DND-41 (cell line): Measurements from ENCODE around the gene ANO1.

Source experiments
- ATAC-seq: fragments of 200-7000 bp; cut with Tn5 transposase; 3 replicates; pipeline ENCODE4 v1.9.1; 2021; ENCODE audit warnings: low read depth; ENCODE audit not compliant: insufficient read depth
- DNase-seq: peaks from one replicate; pipeline ENCODE4 v3.0.0-alpha.2; 2020
- H2AFZ ChIP-seq: 2 replicates; pipeline ENCODE4 v1.6.0; 2012; ENCODE audit warnings: low read depth, low read length
- H3K27ac ChIP-seq: 2 replicates; pipeline ENCODE4 v1.5.1; 2012; ENCODE audit warnings: low read length, inconsistent platforms
- H3K27me3 ChIP-seq: fragments of 200-600 bp; sonication (generic); 2 replicates; pipeline ENCODE4 v1.6.0; 2012; ENCODE audit warnings: low read length, mild to moderate bottlenecking, inconsistent platforms; ENCODE audit not compliant: insufficient read depth, poor library complexity
- H3K36me3 ChIP-seq: 2 replicates; pipeline ENCODE4 v1.5.1; 2012; ENCODE audit warnings: low read length, inconsistent platforms; ENCODE audit not compliant: insufficient read depth
- H3K4me1 ChIP-seq: 2 replicates; pipeline ENCODE4 v1.5.1; 2012; ENCODE audit warnings: mild to moderate bottlenecking, low read length; ENCODE audit not compliant: insufficient read depth
- H3K4me2 ChIP-seq: 2 replicates; pipeline ENCODE4 v1.6.0; 2012; ENCODE audit warnings: mild to moderate bottlenecking, moderate library complexity, low read length, inconsistent platforms; ENCODE audit not compliant: insufficient read depth
- H3K4me3 ChIP-seq, 2 experiments: fragments of 200-600 bp in 1 of 2; shearing (Covaris generic) in 1 of 2; 2 replicates each; pipeline ENCODE4 v1.5.1; 2012 to 2016; ENCODE audit warnings: inconsistent platforms in 2 of 2, low read length in 2 of 2, mild to moderate bottlenecking in 2 of 2, low read depth in 1 of 2, moderate library complexity in 1 of 2
- H3K79me2 ChIP-seq: 2 replicates; pipeline ENCODE4 v1.6.0; 2012; ENCODE audit warnings: low read length, inconsistent platforms; ENCODE audit not compliant: insufficient read depth
- H3K9ac ChIP-seq: 2 replicates; pipeline ENCODE4 v1.6.0; 2012; ENCODE audit warnings: low read depth, mild to moderate bottlenecking, inconsistent platforms, low read length, moderate library complexity
- H3K9me3 ChIP-seq: 2 replicates; pipeline ENCODE4 v1.5.1; 2012; ENCODE audit warnings: low read length, moderate library complexity, mild to moderate bottlenecking, inconsistent platforms; ENCODE audit not compliant: insufficient read depth, severe bottlenecking
- H4K20me1 ChIP-seq: 2 replicates; pipeline ENCODE4 v1.6.0; 2012; ENCODE audit warnings: low read length; ENCODE audit not compliant: insufficient read depth
- EZH2 ChIP-seq: IDR thresholded peaks from 3 replicates; pipeline ENCODE4 v1.6.1; 2012; ENCODE audit warnings: borderline replicate concordance, low read depth, mild to moderate bottlenecking, moderate library complexity, low read length, inconsistent platforms; ENCODE audit not compliant: severe bottlenecking
- TF ChIP-seq, protein P1 (sequence below): IDR thresholded peaks from 2 replicates; pipeline ENCODE4 v1.5.1; 2012; ENCODE audit warnings: borderline replicate concordance, low read length, moderate library complexity, mild to moderate bottlenecking; ENCODE audit not compliant: poor library complexity, severe bottlenecking; ENCODE audit errors: extremely low read depth

ANO1 gene

DNA sequence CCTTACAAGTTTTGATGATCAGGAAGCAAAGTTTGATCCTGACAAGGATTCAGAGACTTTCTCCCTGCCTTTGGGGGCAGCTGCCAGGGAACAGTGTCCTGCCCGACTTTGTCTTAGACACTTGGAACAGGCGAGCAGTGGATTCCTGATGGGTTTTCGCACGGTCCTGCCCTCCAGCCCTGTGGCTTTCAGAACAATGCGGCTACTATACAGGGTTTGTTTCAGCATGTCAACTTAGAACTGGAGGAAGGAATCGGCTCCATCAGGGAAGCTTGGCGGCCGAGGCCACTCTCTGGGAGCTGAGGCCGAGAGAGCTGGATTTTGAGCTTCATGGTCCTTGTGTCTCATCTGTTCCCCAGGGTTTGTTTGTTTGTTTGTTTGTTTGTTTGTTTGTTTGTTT is 11.5 kb downstream of the ANO1 start:
- no peak overlapping the region for H3K27ac ChIP-seq
- TF ChIP-seq EZH2, result no peak
- TF ChIP-seq, protein P1, sequence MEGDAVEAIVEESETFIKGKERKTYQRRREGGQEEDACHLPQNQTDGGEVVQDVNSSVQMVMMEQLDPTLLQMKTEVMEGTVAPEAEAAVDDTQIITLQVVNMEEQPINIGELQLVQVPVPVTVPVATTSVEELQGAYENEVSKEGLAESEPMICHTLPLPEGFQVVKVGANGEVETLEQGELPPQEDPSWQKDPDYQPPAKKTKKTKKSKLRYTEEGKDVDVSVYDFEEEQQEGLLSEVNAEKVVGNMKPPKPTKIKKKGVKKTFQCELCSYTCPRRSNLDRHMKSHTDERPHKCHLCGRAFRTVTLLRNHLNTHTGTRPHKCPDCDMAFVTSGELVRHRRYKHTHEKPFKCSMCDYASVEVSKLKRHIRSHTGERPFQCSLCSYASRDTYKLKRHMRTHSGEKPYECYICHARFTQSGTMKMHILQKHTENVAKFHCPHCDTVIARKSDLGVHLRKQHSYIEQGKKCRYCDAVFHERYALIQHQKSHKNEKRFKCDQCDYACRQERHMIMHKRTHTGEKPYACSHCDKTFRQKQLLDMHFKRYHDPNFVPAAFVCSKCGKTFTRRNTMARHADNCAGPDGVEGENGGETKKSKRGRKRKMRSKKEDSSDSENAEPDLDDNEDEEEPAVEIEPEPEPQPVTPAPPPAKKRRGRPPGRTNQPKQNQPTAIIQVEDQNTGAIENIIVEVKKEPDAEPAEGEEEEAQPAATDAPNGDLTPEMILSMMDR, result no peak
- ATAC-seq, result no peak

DNA sequence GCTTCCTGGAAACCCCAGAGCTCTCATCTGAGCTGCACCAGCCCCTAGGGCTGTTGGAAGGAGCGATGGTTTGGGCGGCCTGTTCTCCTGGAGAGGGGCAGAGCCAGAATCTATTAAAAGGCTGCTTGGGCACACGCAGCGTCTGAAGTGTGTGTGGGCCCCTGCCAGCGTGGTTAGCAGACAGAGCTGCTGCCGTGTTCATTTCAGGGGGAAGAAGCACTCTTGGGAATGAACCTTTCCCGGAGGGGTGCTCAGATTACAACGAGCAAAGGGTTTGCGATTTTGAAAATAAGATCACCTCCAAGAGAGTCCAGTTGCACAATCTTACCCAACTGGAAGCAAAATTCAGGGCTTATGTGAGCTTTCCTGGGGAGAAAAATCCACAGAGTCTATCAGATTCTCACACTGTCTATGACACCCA is 12.9 kb downstream of the ANO1 start:
- DNase-seq (no peak), ATAC-seq (no peak)
- Histone ChIP-seq H3K4me3 (no peak overlapping the region), H4K20me1 (no peaks in the 10 kb centered on the region), H3K9me3 (no peaks in the 10 kb centered on the region), H3K9ac (no peak overlapping the region), H3K27me3 (no peaks in the 10 kb centered on the region), H3K36me3 (no peaks in the 10 kb centered on the region), H3K79me2 (no peaks in the 10 kb centered on the region), H3K4me1 (no peaks in the 10 kb centered on the region), H3K4me2 (no peak overlapping the region), H2AFZ (no peak overlapping the region), H3K27ac (no peak overlapping the region)
- TF ChIP-seq EZH2, result no peak
- TF ChIP-seq, protein P1, result no peak

More for the DNA sequence above, 11.5 kb downstream of the ANO1 start:
- Histone ChIP-seq H3K9me3 (no peaks in the 10 kb centered on the region), H3K4me2 (no peak overlapping the region), H3K4me3 (no peak overlapping the region), H3K79me2 (no peaks in the 10 kb centered on the region), H3K4me1 (no peaks in the 10 kb centered on the region), H4K20me1 (no peaks in the 10 kb centered on the region), H3K9ac (no peak overlapping the region), H3K36me3 (no peaks in the 10 kb centered on the region), H2AFZ (no peak overlapping the region), H3K27me3 (no peaks in the 10 kb centered on the region)
- DNase-seq, result no peak

DNA sequence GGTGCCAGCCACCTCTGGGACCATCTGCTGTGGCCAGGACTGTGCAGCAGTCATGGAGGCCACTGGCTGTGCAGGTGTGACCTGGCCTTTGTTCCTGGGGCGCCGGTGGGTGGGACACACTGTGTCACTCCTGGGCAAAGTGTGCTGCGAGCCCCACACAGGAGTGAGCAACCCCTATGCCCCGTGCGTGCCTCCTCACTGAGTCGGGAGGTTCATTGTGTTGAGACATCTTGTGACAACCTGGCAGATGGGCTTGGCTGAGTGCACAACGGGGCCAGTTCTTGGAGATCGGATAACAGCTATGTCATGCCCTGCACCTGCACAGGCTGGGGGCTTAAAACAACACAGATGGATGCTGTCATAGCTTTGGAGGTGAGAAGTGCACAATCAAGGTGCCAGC is 13.5 kb downstream of the ANO1 start:
- ATAC-seq, result no peak
- DNase-seq, result no peak
- H3K36me3 ChIP-seq, result no peaks in the 10 kb centered on the region
- no peaks in the 10 kb centered on the region for H3K9me3 ChIP-seq
- no peaks in the 10 kb centered on the region for H3K4me1 ChIP-seq
- no peaks in the 10 kb centered on the region for H3K79me2 ChIP-seq
- no peak overlapping the region for H3K9ac ChIP-seq
- no peaks in the 10 kb centered on the region for H3K27me3 ChIP-seq
- TF ChIP-seq, protein P1, result no peak
- TF ChIP-seq EZH2, result no peak
- no peak overlapping the region for H3K27ac ChIP-seq
- no peak overlapping the region for H2AFZ ChIP-seq
- no peak overlapping the region for H3K4me2 ChIP-seq
- H4K20me1 ChIP-seq, result no peaks in the 10 kb centered on the region
- H3K4me3 ChIP-seq, result no peak overlapping the region

DNA sequence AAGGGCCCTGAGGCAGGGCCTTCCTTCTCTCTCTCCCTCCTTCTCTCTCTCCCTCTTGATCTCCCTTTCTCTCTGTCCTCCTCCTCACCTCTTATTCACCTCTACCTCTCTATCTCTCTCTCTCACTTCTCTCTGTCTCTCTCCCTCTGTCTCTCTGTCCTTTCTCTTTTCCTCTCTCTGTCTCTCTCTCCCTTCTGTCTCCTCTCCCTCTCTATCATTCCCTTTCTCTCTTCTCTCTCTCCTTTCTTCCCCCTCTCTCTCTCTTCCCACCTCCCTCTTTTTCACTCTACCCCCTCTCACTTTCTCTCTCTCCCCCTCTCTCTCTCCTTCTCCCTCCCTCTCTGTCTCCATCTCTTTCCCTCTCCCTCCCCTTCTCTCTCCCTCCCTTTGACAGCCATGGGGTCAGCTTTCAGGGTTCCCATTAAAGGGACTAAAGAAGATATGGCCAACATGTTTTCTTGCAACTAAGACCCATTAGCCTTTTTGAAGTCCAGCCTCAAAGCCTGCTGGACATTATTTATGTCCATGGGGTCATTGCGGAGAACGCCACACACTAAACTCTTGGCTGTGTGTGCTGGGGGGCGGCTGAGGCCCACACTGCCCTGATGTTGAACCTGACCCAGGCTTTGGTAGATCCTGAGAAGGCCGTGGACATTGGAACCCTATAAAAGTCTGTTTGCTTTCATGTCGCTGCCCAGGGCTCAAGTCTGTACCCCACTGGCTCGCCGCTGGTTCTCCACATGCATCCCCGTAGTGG is 15.0 kb downstream of the ANO1 start:
- H3K4me3 ChIP-seq, result no peak overlapping the region
- no peaks in the 10 kb centered on the region for H3K9me3 ChIP-seq
- no peaks in the 10 kb centered on the region for H4K20me1 ChIP-seq
- H3K4me1 ChIP-seq, result no peaks in the 10 kb centered on the region
- no peak overlapping the region for H3K9ac ChIP-seq
- H3K79me2 ChIP-seq, result no peaks in the 10 kb centered on the region
- no peak for DNase-seq
- no peak for TF ChIP-seq EZH2
- TF ChIP-seq, protein P1, result no peak
- no peak overlapping the region for H2AFZ ChIP-seq
- no peak overlapping the region for H3K27ac ChIP-seq
- ATAC-seq, result no peak
- no peak overlapping the region for H3K4me2 ChIP-seq
- no peaks in the 10 kb centered on the region for H3K36me3 ChIP-seq
- H3K27me3 ChIP-seq, result no peaks in the 10 kb centered on the region
